ENCODE measurements around the gene ACY1. TPM values are rescaled to one million over a fixed set of nuclear protein-coding genes. Genes with fewer than 3 reads are reported as not detected.

ACY1 gene
- total and polyA plus RNA-seq, 4 donors: 69.5 to 274 (median 238) TPM

DNA sequence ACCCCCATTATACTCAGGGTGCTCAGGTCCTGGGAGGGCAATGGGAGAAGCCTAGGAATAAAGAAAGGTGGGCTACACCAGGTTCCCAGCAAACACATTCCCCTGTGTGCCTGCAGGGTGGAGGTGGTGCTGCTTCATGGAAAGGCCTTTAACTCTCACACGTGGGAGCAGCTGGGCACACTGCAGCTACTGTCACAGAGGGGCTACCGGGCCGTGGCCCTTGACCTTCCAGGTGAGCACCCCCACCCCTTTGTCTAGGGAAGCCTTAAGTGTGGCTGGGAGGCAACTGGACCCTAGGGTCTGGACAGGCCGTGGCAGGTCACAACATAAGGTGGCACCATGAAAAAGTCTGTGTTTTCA, 5.2 kb upstream of the ACY1 start:
- peaks cover 11 to 45% (median 27%) of the 10 kb centered on the region in 4 donors for H3K4me1 ChIP-seq (ENCODE audit: control insufficient read depth in 4 of 4, insufficient read depth in 4 of 4, low read length in 3 of 4)
- no peaks in the 10 kb centered on the region for H3K9me3 ChIP-seq (ENCODE audit: control insufficient read depth in 4 of 4, low read length in 3 of 4)
- H3K9ac ChIP-seq (ENCODE audit: low read depth in 1 of 2, low read length in 2 of 2): no peak overlapping the region
- DNase-seq (ENCODE audit: low spot score): no peak
- peak overlapping the region in 1 of 2 donors; percentile 30 for H3K27ac ChIP-seq (ENCODE audit: low read depth in 1 of 2, low read length in 2 of 2)
- H3K36me3 ChIP-seq (ENCODE audit: control insufficient read depth in 4 of 4, insufficient read depth in 3 of 4, low read depth in 1 of 4, low read length in 3 of 4): no peaks in the 10 kb centered on the region
- H3K4me3 ChIP-seq (ENCODE audit: low read depth in 1 of 3, low read length in 3 of 3): no peak overlapping the region
- TF ChIP-seq EGR1 (IDR thresholded peaks at IDR 0.05; ENCODE audit: low read depth in 2 of 2) (no peak), HNF4G (IDR thresholded peaks at IDR 0.05) (no peak), TAF1 (conservative IDR thresholded peaks at IDR 0.05) (no peak), YY1 (IDR thresholded peaks at IDR 0.05) (no peak), RAD21 (IDR thresholded peaks at IDR 0.05) (no peak), FOXA2 (IDR thresholded peaks at IDR 0.05) (no peak), GABPA (IDR thresholded peaks at IDR 0.05 in 1 of 2, conservative IDR thresholded peaks at IDR 0.05 in 1 of 2) (no peak)
- TF ChIP-seq, protein P1, sequence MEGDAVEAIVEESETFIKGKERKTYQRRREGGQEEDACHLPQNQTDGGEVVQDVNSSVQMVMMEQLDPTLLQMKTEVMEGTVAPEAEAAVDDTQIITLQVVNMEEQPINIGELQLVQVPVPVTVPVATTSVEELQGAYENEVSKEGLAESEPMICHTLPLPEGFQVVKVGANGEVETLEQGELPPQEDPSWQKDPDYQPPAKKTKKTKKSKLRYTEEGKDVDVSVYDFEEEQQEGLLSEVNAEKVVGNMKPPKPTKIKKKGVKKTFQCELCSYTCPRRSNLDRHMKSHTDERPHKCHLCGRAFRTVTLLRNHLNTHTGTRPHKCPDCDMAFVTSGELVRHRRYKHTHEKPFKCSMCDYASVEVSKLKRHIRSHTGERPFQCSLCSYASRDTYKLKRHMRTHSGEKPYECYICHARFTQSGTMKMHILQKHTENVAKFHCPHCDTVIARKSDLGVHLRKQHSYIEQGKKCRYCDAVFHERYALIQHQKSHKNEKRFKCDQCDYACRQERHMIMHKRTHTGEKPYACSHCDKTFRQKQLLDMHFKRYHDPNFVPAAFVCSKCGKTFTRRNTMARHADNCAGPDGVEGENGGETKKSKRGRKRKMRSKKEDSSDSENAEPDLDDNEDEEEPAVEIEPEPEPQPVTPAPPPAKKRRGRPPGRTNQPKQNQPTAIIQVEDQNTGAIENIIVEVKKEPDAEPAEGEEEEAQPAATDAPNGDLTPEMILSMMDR (IDR thresholded peaks at IDR 0.05; ENCODE audit: low read depth, low read length, missing input control): no peak
- TF ChIP-seq, protein P2, sequence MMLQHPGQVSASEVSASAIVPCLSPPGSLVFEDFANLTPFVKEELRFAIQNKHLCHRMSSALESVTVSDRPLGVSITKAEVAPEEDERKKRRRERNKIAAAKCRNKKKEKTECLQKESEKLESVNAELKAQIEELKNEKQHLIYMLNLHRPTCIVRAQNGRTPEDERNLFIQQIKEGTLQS (IDR thresholded peaks at IDR 0.05): no peak
- TF ChIP-seq, protein P3, sequence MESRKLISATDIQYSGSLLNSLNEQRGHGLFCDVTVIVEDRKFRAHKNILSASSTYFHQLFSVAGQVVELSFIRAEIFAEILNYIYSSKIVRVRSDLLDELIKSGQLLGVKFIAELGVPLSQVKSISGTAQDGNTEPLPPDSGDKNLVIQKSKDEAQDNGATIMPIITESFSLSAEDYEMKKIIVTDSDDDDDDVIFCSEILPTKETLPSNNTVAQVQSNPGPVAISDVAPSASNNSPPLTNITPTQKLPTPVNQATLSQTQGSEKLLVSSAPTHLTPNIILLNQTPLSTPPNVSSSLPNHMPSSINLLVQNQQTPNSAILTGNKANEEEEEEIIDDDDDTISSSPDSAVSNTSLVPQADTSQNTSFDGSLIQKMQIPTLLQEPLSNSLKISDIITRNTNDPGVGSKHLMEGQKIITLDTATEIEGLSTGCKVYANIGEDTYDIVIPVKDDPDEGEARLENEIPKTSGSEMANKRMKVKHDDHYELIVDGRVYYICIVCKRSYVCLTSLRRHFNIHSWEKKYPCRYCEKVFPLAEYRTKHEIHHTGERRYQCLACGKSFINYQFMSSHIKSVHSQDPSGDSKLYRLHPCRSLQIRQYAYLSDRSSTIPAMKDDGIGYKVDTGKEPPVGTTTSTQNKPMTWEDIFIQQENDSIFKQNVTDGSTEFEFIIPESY (IDR thresholded peaks at IDR 0.05): no peak
- TF ChIP-seq, protein P4, sequence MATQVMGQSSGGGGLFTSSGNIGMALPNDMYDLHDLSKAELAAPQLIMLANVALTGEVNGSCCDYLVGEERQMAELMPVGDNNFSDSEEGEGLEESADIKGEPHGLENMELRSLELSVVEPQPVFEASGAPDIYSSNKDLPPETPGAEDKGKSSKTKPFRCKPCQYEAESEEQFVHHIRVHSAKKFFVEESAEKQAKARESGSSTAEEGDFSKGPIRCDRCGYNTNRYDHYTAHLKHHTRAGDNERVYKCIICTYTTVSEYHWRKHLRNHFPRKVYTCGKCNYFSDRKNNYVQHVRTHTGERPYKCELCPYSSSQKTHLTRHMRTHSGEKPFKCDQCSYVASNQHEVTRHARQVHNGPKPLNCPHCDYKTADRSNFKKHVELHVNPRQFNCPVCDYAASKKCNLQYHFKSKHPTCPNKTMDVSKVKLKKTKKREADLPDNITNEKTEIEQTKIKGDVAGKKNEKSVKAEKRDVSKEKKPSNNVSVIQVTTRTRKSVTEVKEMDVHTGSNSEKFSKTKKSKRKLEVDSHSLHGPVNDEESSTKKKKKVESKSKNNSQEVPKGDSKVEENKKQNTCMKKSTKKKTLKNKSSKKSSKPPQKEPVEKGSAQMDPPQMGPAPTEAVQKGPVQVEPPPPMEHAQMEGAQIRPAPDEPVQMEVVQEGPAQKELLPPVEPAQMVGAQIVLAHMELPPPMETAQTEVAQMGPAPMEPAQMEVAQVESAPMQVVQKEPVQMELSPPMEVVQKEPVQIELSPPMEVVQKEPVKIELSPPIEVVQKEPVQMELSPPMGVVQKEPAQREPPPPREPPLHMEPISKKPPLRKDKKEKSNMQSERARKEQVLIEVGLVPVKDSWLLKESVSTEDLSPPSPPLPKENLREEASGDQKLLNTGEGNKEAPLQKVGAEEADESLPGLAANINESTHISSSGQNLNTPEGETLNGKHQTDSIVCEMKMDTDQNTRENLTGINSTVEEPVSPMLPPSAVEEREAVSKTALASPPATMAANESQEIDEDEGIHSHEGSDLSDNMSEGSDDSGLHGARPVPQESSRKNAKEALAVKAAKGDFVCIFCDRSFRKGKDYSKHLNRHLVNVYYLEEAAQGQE (IDR thresholded peaks at IDR 0.05): no peak
- WGBS: 79% methylated on average over 4 of the region's 4 CpGs
- no peaks in the 10 kb centered on the region for H3K27me3 ChIP-seq (ENCODE audit: control insufficient read depth in 4 of 4, insufficient read depth in 4 of 4, low read length in 3 of 4)

DNA sequence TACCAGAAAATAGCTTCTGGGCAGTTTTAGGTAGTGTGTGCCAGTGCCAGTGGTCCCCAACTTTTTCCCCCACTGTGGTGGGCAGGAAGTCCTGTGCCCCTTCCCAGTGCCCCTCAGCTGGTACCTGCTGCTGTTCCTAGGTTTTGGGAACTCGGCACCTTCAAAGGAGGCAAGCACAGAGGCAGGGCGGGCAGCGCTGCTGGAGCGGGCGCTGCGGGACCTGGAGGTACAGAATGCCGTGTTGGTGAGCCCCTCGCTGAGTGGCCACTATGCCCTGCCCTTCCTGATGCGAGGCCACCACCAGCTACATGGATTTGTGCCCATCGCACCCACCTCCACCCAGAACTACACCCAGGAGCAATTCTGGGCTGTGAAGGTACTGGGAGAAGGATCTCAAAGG, 3.1 kb upstream of the ACY1 start:
- H3K4me1 ChIP-seq (ENCODE audit: control insufficient read depth in 4 of 4, insufficient read depth in 4 of 4, low read length in 3 of 4): peaks cover 10 to 49% (median 30%) of the 10 kb centered on the region in 4 donors
- DNase-seq (ENCODE audit: low spot score): no peak
- TF ChIP-seq HNF4G (IDR thresholded peaks at IDR 0.05): no peak
- no peak for TF ChIP-seq TAF1 (conservative IDR thresholded peaks at IDR 0.05)
- TF ChIP-seq NR2F2 (IDR thresholded peaks at IDR 0.05): no peak
- no peak for TF ChIP-seq RXRA (IDR thresholded peaks at IDR 0.05)
- TF ChIP-seq, protein P1 (IDR thresholded peaks at IDR 0.05; ENCODE audit: low read depth, low read length, missing input control): no peak
- H3K27me3 ChIP-seq (ENCODE audit: control insufficient read depth in 4 of 4, insufficient read depth in 4 of 4, low read length in 3 of 4): no peaks in the 10 kb centered on the region
- H3K36me3 ChIP-seq (ENCODE audit: control insufficient read depth in 4 of 4, insufficient read depth in 3 of 4, low read depth in 1 of 4, low read length in 3 of 4): no peaks in the 10 kb centered on the region
- H3K9ac ChIP-seq (ENCODE audit: low read depth in 1 of 2, low read length in 2 of 2): no peak overlapping the region
- 97% methylated on average over 10 of the region's 10 CpGs for WGBS
- H3K9me3 ChIP-seq (ENCODE audit: control insufficient read depth in 4 of 4, low read length in 3 of 4): no peaks in the 10 kb centered on the region
- peak overlapping the region in 1 of 2 donors; percentile 25 for H3K27ac ChIP-seq (ENCODE audit: low read depth in 1 of 2, low read length in 2 of 2)
- H3K4me3 ChIP-seq (ENCODE audit: low read depth in 1 of 3, low read length in 3 of 3): no peak overlapping the region
